DND-41 (cell line): ENCODE results near the gene ALPL.

ENCODE experiments used
- ATAC-seq: fragments of 200-7000 bp; cut with Tn5 transposase; 3 replicates; pipeline ENCODE4 v1.9.1; 2021; ENCODE audit warnings: low read depth; ENCODE audit not compliant: insufficient read depth
- DNase-seq: peaks from one replicate; pipeline ENCODE4 v3.0.0-alpha.2; 2020
- H2AFZ ChIP-seq: 2 replicates; pipeline ENCODE4 v1.6.0; 2012; ENCODE audit warnings: low read depth, low read length
- H3K27ac ChIP-seq: 2 replicates; pipeline ENCODE4 v1.5.1; 2012; ENCODE audit warnings: low read length, inconsistent platforms
- H3K27me3 ChIP-seq: fragments of 200-600 bp; sonication (generic); 2 replicates; pipeline ENCODE4 v1.6.0; 2012; ENCODE audit warnings: low read length, mild to moderate bottlenecking, inconsistent platforms; ENCODE audit not compliant: insufficient read depth, poor library complexity
- H3K36me3 ChIP-seq: 2 replicates; pipeline ENCODE4 v1.5.1; 2012; ENCODE audit warnings: low read length, inconsistent platforms; ENCODE audit not compliant: insufficient read depth
- H3K4me1 ChIP-seq: 2 replicates; pipeline ENCODE4 v1.5.1; 2012; ENCODE audit warnings: mild to moderate bottlenecking, low read length; ENCODE audit not compliant: insufficient read depth
- H3K4me2 ChIP-seq: 2 replicates; pipeline ENCODE4 v1.6.0; 2012; ENCODE audit warnings: mild to moderate bottlenecking, moderate library complexity, low read length, inconsistent platforms; ENCODE audit not compliant: insufficient read depth
- H3K4me3 ChIP-seq, 2 experiments: fragments of 200-600 bp in 1 of 2; shearing (Covaris generic) in 1 of 2; 2 replicates each; pipeline ENCODE4 v1.5.1; 2012 to 2016; ENCODE audit warnings: inconsistent platforms in 2 of 2, low read length in 2 of 2, mild to moderate bottlenecking in 2 of 2, low read depth in 1 of 2, moderate library complexity in 1 of 2
- H3K79me2 ChIP-seq: 2 replicates; pipeline ENCODE4 v1.6.0; 2012; ENCODE audit warnings: low read length, inconsistent platforms; ENCODE audit not compliant: insufficient read depth
- H3K9ac ChIP-seq: 2 replicates; pipeline ENCODE4 v1.6.0; 2012; ENCODE audit warnings: low read depth, mild to moderate bottlenecking, inconsistent platforms, low read length, moderate library complexity
- H3K9me3 ChIP-seq: 2 replicates; pipeline ENCODE4 v1.5.1; 2012; ENCODE audit warnings: low read length, moderate library complexity, mild to moderate bottlenecking, inconsistent platforms; ENCODE audit not compliant: insufficient read depth, severe bottlenecking
- H4K20me1 ChIP-seq: 2 replicates; pipeline ENCODE4 v1.6.0; 2012; ENCODE audit warnings: low read length; ENCODE audit not compliant: insufficient read depth
- EZH2 ChIP-seq: IDR thresholded peaks from 3 replicates; pipeline ENCODE4 v1.6.1; 2012; ENCODE audit warnings: borderline replicate concordance, low read depth, mild to moderate bottlenecking, moderate library complexity, low read length, inconsistent platforms; ENCODE audit not compliant: severe bottlenecking
- TF ChIP-seq, protein P1 (sequence below): IDR thresholded peaks from 2 replicates; pipeline ENCODE4 v1.5.1; 2012; ENCODE audit warnings: borderline replicate concordance, low read length, moderate library complexity, mild to moderate bottlenecking; ENCODE audit not compliant: poor library complexity, severe bottlenecking; ENCODE audit errors: extremely low read depth

Gene ALPL

DNA sequence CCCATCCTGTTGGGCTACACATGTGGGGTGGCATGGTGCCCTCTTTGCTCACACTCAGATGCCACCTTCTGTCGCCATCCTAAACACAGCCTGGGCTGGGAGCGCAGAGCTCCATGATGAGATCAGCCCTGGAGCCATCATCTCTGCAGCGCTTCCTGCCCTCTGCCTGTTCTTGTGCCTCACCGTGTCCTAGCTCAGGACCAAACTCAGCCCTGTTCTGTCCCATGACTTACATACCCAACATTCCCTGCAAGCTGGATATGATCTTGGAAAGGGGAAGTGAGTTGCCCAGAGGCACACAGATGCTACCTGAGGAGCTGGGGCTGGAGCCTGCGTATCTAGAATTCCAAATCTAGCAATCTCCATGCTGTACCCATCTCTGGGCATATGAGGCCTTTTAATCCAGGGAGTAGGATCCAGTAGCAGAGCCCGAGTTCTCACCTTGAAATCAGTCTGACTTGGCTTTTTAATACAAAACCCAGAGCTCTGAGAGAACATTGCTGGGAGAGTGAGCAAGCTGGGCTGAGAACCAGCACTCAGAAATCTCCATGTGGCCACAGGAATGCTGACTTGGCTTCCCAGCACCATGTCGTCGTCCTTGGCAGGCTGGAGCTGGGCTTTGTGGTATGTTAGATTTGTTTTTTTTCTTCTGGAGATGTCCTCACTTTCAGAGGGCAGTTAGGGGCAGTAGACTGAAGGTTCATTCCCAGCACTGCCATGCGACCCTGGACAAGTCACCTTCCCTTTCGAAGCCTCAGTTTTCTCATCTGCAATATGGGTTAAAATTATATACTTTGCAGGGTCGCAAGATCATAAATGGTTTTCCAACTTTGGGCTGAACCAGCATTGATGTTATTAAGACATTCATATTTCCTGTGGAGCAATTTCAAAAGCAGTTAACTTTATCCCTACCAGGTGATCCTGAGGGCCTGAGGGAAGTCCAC, 2.6 kb downstream of the ALPL start:
- H2AFZ ChIP-seq, result no peak overlapping the region
- no peak overlapping the region for H3K4me3 ChIP-seq
- H3K27me3 ChIP-seq, result peaks cover 6% of the 10 kb centered on the region
- H3K79me2 ChIP-seq, result no peaks in the 10 kb centered on the region
- peaks cover 3% of the 10 kb centered on the region for H4K20me1 ChIP-seq
- no peak for TF ChIP-seq EZH2
- TF ChIP-seq, protein P1, sequence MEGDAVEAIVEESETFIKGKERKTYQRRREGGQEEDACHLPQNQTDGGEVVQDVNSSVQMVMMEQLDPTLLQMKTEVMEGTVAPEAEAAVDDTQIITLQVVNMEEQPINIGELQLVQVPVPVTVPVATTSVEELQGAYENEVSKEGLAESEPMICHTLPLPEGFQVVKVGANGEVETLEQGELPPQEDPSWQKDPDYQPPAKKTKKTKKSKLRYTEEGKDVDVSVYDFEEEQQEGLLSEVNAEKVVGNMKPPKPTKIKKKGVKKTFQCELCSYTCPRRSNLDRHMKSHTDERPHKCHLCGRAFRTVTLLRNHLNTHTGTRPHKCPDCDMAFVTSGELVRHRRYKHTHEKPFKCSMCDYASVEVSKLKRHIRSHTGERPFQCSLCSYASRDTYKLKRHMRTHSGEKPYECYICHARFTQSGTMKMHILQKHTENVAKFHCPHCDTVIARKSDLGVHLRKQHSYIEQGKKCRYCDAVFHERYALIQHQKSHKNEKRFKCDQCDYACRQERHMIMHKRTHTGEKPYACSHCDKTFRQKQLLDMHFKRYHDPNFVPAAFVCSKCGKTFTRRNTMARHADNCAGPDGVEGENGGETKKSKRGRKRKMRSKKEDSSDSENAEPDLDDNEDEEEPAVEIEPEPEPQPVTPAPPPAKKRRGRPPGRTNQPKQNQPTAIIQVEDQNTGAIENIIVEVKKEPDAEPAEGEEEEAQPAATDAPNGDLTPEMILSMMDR, result no peak
- no peak overlapping the region for H3K9ac ChIP-seq
- no peaks in the 10 kb centered on the region for H3K36me3 ChIP-seq
- H3K4me1 ChIP-seq, result no peaks in the 10 kb centered on the region
- DNase-seq (no peak), ATAC-seq (no peak)
- no peak overlapping the region for H3K27ac ChIP-seq
- H3K9me3 ChIP-seq, result no peaks in the 10 kb centered on the region
- no peak overlapping the region for H3K4me2 ChIP-seq

DNA sequence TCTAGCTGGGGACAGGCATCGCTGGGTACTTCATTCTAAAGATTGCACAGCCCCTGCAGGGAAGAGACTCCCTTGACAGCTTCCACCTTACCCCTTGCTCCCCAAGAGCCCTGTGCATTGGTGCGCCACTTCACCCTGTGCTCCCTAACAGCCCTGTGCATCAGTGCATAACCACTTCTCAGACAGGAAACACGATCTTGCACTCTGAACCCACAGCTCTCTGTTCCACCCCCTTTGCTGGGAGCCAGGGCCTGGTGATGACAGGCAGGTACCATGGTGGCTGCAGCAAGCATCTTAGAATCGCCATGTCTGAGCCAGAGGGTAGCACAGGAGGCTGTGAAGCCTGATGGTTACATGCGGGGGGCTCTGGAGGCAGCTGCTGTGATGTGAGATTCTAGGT, 5.0 kb downstream of the ALPL start:
- H4K20me1 ChIP-seq, result peaks cover 3% of the 10 kb centered on the region
- no peak overlapping the region for H3K4me3 ChIP-seq
- H3K9ac ChIP-seq, result no peak overlapping the region
- no peaks in the 10 kb centered on the region for H3K4me1 ChIP-seq
- no peaks in the 10 kb centered on the region for H3K9me3 ChIP-seq
- peaks cover 6% of the 10 kb centered on the region for H3K27me3 ChIP-seq
- DNase-seq (no peak), ATAC-seq (no peak)
- TF ChIP-seq, protein P1, result no peak
- no peak for TF ChIP-seq EZH2
- H3K4me2 ChIP-seq, result no peak overlapping the region
- no peaks in the 10 kb centered on the region for H3K36me3 ChIP-seq
- H3K27ac ChIP-seq, result no peak overlapping the region
- no peak overlapping the region for H2AFZ ChIP-seq
- no peaks in the 10 kb centered on the region for H3K79me2 ChIP-seq

DNA sequence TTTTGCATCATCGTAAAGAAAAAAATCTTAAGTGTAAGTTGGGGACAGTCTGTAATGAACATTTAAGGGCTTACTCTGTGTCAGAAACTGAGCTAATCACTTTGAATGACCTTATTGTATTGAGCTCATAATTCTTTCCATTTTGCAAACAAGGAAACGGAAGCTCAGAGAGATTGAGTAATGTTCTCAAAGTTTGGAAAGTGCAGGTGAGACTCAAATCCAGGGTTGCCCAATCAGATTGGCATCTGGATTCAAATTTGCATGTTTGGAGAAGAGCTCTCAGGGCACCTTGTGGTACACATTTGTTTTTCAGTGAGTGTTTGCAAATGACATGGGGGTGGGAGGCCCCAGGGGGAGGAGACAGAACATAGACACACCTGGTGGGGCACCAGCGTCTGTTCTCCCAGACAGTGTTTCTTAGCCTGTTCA, 8.0 kb downstream of the ALPL start:
- DNase-seq, result no peak
- Histone ChIP-seq H4K20me1 (peaks cover 3% of the 10 kb centered on the region), H2AFZ (no peak overlapping the region), H3K27ac (no peak overlapping the region), H3K4me2 (no peak overlapping the region), H3K9me3 (no peaks in the 10 kb centered on the region), H3K4me1 (no peaks in the 10 kb centered on the region), H3K27me3 (peaks cover 6% of the 10 kb centered on the region), H3K79me2 (no peaks in the 10 kb centered on the region), H3K9ac (no peak overlapping the region), H3K36me3 (no peaks in the 10 kb centered on the region), H3K4me3 (no peak overlapping the region)
- TF ChIP-seq EZH2, result no peak
- TF ChIP-seq, protein P1, result no peak
- no peak for ATAC-seq
